Right lobe of liver (tissue), 6 donors: Measurements from ENCODE around the gene SH3TC2. TPM values are rescaled to one million over a fixed set of nuclear protein-coding genes. Genes with fewer than 3 reads are reported as not detected.

Experiments
- ATAC-seq, 4 donors: fragments of 200-7000 bp; cut with Tn5 transposase; one replicate each; pipeline ENCODE4 v1.9.1; 2020; ENCODE audit warnings: mild to moderate bottlenecking in 4 of 4, moderate library complexity in 4 of 4
- DNase-seq, 3 donors: peaks; one replicate each; pipeline ENCODE4 v3.0.0-alpha.2; 2020
- H3K27ac ChIP-seq, 3 donors: fragments of 200-600 bp; one replicate each; pipeline ENCODE4 v1.8.0; 2022
- H3K27me3 ChIP-seq, 2 donors: fragments of 200-600 bp; one replicate each; pipeline ENCODE4 v1.8.0; 2022
- H3K36me3 ChIP-seq, 4 donors: fragments of 200-600 bp; sonication (generic) in 1 of 4; one replicate each; pipeline versions ENCODE4 v1.5.1 to v1.8.0; 2017 to 2022; ENCODE audit warnings: control low read depth in 1 of 4
- H3K4me1 ChIP-seq, 4 donors: fragments of 200-600 bp; sonication (generic) in 1 of 4; one replicate each; pipeline versions ENCODE4 v1.5.1 to v1.8.0; 2017 to 2022; ENCODE audit warnings: control low read depth in 1 of 4
- H3K4me3 ChIP-seq, 3 donors: fragments of 200-600 bp; one replicate each; pipeline ENCODE4 v1.8.0; 2022
- H3K9me3 ChIP-seq, 4 donors: fragments of 200-600 bp; sonication (generic) in 1 of 4; one replicate each; pipeline versions ENCODE4 v1.5.1 to v1.8.0; 2017 to 2022; ENCODE audit warnings: control low read depth in 1 of 4
- POLR2A ChIP-seq: fragments of 450-650 bp; IDR thresholded peaks from one replicate; pipeline ENCODE4 v1.6.1; 2017; ENCODE audit warnings: antibody characterized with exemption, mild to moderate bottlenecking
- WGBS: methylation state at CpG from one replicate; pipeline ENCODE4 v1.1.6; 2018; ENCODE audit warnings: low coverage, low lambda C conversion rate; ENCODE audit not compliant: insufficient coverage; ENCODE audit errors: missing lambda C conversion rate; 5-methylcytosine and 5-hydroxymethylcytosine counted together
- intact Hi-C, 2 donors: fragments of 100-400 bp; cut with DNase I; formaldehyde crosslinking; loops; one replicate each; pipeline versions ENCODE4 v1.11.2 to v1.14.1; 2022
- total RNA-seq, 6 experiments: library from RNA; depleted of rRNA in 2 of 6; stranded (reverse); fragments of >200 nt in 2 of 6; fragmentation: NEBNext Ultra II Directional in 3 of 6; extraction: Animal tissue kit (Norgen Biotek cat#: 25700) in 3 of 6; gene quantifications; one replicate each; pipeline versions ENCODE4 v1.1.0 to v1.2.4, GENCODE V29; 2016 to 2023
- TF ChIP-seq, protein P1 (sequence below), 4 donors: fragments of 200-600 bp in 3 of 4; fragments of 450-650 bp in 1 of 4; IDR thresholded peaks; one replicate each; pipeline versions ENCODE4 v1.5.1 to v1.8.0; 2016 to 2022; ENCODE audit warnings: antibody characterized with exemption in 4 of 4, mild to moderate bottlenecking in 2 of 4
- donor health status: DM: no; HTN: yes; CAD: no.
- donor health status: DM: no; HTN: no; CAD: no.
- donor health status: DM: no; HTN: no; CAD: no.
- donor health status: DM: no; HTN: yes; CAD: no.
- donor health status: DM: no; HTN: yes; CAD: no.

The SH3TC2 gene
- total RNA-seq, 6 experiments from 2014 or later, result 0.06 to 0.88 (median 0.53) TPM

- no peak overlapping the region for H3K27ac ChIP-seq
- H3K27me3 ChIP-seq, result no peaks in the 10 kb centered on the region
- no peak overlapping the region for H3K4me3 ChIP-seq
- TF ChIP-seq POLR2A, result no peak
- TF ChIP-seq, protein P1, sequence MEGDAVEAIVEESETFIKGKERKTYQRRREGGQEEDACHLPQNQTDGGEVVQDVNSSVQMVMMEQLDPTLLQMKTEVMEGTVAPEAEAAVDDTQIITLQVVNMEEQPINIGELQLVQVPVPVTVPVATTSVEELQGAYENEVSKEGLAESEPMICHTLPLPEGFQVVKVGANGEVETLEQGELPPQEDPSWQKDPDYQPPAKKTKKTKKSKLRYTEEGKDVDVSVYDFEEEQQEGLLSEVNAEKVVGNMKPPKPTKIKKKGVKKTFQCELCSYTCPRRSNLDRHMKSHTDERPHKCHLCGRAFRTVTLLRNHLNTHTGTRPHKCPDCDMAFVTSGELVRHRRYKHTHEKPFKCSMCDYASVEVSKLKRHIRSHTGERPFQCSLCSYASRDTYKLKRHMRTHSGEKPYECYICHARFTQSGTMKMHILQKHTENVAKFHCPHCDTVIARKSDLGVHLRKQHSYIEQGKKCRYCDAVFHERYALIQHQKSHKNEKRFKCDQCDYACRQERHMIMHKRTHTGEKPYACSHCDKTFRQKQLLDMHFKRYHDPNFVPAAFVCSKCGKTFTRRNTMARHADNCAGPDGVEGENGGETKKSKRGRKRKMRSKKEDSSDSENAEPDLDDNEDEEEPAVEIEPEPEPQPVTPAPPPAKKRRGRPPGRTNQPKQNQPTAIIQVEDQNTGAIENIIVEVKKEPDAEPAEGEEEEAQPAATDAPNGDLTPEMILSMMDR (IDR thresholded peaks at IDR 0.05), result no peak
- intact Hi-C loops, result no loop called here
- no CpG with 5 or more reads among the region's 5 CpGs for WGBS
- H3K36me3 ChIP-seq, result no peaks in the 10 kb centered on the region
- ATAC-seq (no peak), DNase-seq (no peak)
- peaks cover 0 to 6% (median 0%) of the 10 kb centered on the region in 4 donors for H3K4me1 ChIP-seq
- H3K9me3 ChIP-seq, result no peaks in the 10 kb centered on the region
These were observed 50.5 kb downstream of the SH3TC2 start for GRCh38 chr5:149012350-149012749.

DNA sequence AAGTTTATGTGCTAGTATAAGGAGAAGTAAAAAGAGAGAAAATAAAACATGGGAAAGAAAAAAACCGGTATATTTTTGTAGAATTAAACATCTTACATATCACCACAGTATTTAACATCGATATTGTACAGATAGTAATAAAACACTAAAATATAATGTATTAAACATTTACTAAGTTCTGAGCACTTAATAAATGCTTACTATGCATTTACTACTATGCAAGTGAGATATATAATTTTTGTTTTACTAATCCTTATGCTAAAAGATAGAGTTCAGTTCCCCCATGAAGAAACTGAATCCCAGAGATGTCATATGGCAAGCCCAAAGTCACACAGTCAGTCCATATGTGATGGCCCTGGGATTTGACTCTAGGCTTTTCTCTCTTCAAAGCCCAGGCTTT is 51.1 kb downstream of the SH3TC2 start:
- H3K27me3 ChIP-seq, result no peaks in the 10 kb centered on the region
- no peak overlapping the region for H3K4me3 ChIP-seq
- H3K36me3 ChIP-seq, result no peaks in the 10 kb centered on the region
- DNase-seq (no peak), ATAC-seq (no peak)
- no peaks in the 10 kb centered on the region for H3K9me3 ChIP-seq
- TF ChIP-seq, protein P1 (IDR thresholded peaks at IDR 0.05), result no peak
- no peak for TF ChIP-seq POLR2A
- H3K27ac ChIP-seq, result no peak overlapping the region
- H3K4me1 ChIP-seq, result peaks cover 0 to under 1% (median 0%) of the 10 kb centered on the region in 4 donors
- WGBS, result 83% methylated on average over 2 of the region's 2 CpGs
- intact Hi-C loops, result no loop called here

DNA sequence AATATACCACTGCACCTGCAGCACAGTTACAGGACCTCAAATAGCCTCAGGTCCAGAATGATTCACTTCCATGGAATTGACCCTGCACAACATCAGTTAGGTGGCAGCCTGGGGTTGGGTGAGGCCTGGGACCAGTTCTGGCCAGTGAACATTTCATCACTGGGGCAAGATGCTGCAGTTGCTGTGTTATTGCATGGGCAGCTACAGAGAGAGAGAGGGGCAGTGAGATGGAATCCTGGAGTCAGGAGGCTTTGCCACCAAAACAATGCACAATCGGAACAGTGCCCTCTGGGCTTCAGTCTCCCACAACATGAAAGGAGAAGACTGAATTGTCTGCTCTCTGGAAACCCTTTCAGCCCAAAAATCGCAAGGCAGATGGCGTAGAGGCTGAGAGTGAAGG is 51.8 kb downstream of the SH3TC2 start:
- Histone ChIP-seq H3K4me3 (no peak overlapping the region), H3K27ac (no peak overlapping the region), H3K4me1 (no peaks in the 10 kb centered on the region), H3K27me3 (no peaks in the 10 kb centered on the region), H3K9me3 (no peaks in the 10 kb centered on the region), H3K36me3 (no peaks in the 10 kb centered on the region)
- intact Hi-C loops, result no loop called here
- ATAC-seq, result peak in 1 of 4 donors; percentile 48
- no peak for DNase-seq
- no CpG with 5 or more reads among the region's 3 CpGs for WGBS
- no peak for TF ChIP-seq POLR2A
- TF ChIP-seq, protein P1 (IDR thresholded peaks at IDR 0.05), result no peak

- H3K4me1 ChIP-seq, result peaks cover 0 to 2% (median 0%) of the 10 kb centered on the region in 4 donors
- TF ChIP-seq POLR2A, result no peak
- TF ChIP-seq, protein P1 (IDR thresholded peaks at IDR 0.05), result no peak
- intact Hi-C loops, result no loop called here
These were observed 55.7 kb downstream of the SH3TC2 start for GRCh38 chr5:149007174-149007573.

DNA sequence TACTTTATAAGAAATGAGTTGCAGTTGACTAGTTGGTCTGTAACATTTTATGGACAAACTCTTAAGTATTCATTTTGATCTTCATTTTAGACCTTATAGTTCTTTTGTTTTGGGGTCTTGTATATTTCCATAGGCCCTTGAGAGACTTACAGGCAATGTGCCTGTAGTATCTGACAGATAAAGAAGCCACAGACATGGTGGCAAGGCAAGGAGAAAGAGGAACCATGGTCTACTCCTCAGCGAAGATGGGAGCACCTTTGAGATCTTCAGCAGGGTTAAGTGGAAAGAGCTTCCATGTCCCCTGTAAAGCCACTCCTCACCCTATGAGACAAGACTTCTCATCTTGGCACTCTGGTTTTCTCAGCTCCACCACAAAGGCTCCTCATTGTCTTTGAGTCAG is 56.4 kb downstream of the SH3TC2 start:
- Histone ChIP-seq H3K4me1 (peaks cover 0 to 2% (median 0%) of the 10 kb centered on the region in 4 donors), H3K9me3 (no peaks in the 10 kb centered on the region), H3K36me3 (no peaks in the 10 kb centered on the region), H3K4me3 (no peak overlapping the region), H3K27ac (no peak overlapping the region), H3K27me3 (no peaks in the 10 kb centered on the region)
- ATAC-seq (no peak), DNase-seq (no peak)
- TF ChIP-seq, protein P1 (IDR thresholded peaks at IDR 0.05), result no peak
- no peak for TF ChIP-seq POLR2A
- WGBS, result 80% methylated on average over 1 of the region's 1 CpG
- intact Hi-C loops, result no loop called here

More at GRCh38 chr5:149007174-149007573, 55.7 kb downstream of the SH3TC2 start:
- no peak overlapping the region for H3K4me3 ChIP-seq
- DNase-seq (no peak), ATAC-seq (no peak)
- H3K27me3 ChIP-seq, result no peaks in the 10 kb centered on the region
- no peaks in the 10 kb centered on the region for H3K36me3 ChIP-seq
- no peaks in the 10 kb centered on the region for H3K9me3 ChIP-seq
- no peak overlapping the region for H3K27ac ChIP-seq
